GM10248 (cell line): Measurements from ENCODE around the gene RPS15.

Source experiments
- CTCF ChIA-PET: fragments of 300-600 bp; sonication (Branson Sonifier 250); formaldehyde crosslinking; extraction: SDS; loops from one replicate; lab custom pipeline; 2021; ENCODE audit warnings: antibody characterized with exemption; lab: Yijun Ruan, JAX
- POLR2A ChIA-PET: fragments of 350-650 bp; sonication (Branson Sonifier 250); formaldehyde crosslinking; extraction: SDS; loops from one replicate; lab custom pipeline; 2020; ENCODE audit warnings: antibody characterized with exemption; lab: Yijun Ruan, JAX
- DNase-seq: peaks from one replicate; pipeline ENCODE4 v3.0.0; 2012; ENCODE audit errors: extremely low spot score
- CTCF ChIP-seq: IDR thresholded peaks from 2 replicates; pipeline ENCODE4 v1.5.1; 2012; ENCODE audit warnings: mild to moderate bottlenecking, low read depth; ENCODE audit errors: extremely low read depth, missing control alignments, control extremely low read depth

RPS15 gene

GRCh38 chr19:1426736-1427135 is 11.5 kb upstream of the RPS15 start:
- POLR2A ChIA-PET = no interaction called here
- CTCF ChIA-PET = interaction anchor here (0.7 to 1.3 kb wide), 3 partner anchors 11 to 399 kb away, joined by 3 read pairs; partner anchors contain the start of gene RPS15
- no peak for DNase-seq
- no peak for TF ChIP-seq CTCF

GRCh38 chr19:1427221-1427920 is 10.8 kb upstream of the RPS15 start:
- DNase-seq = no peak

GRCh38 chr19:1428738-1429391 is 9.3 kb upstream of the RPS15 start:
- TF ChIP-seq CTCF = no peak
- no peak for DNase-seq
- ChIA-PET POLR2A (no interaction called here), CTCF (interaction anchor here (1.1 kb wide), 1 partner anchor 9 kb away, joined by 4 read pairs; no protein-coding TSS in a partner anchor)

More at GRCh38 chr19:1427221-1427920, 10.8 kb upstream of the RPS15 start:
- ChIA-PET POLR2A (no interaction called here), CTCF (interaction anchor here (1.2 to 1.3 kb wide), 2 partner anchors 11 to 399 kb away, joined by 3 read pairs; partner anchors contain the start of gene RPS15)
- TF ChIP-seq CTCF = no peak

- CTCF ChIA-PET = no interaction called here
Measured at GRCh38 chr19:1429750-1430149, 8.4 kb upstream of the RPS15 start.

GRCh38 chr19:1430246-1430645 is 8.0 kb upstream of the RPS15 start:
- DNase-seq = no peak
- CTCF ChIA-PET = interaction anchor here (1.7 kb wide), 1 partner anchor 15 kb away, joined by 5 read pairs; no protein-coding TSS in a partner anchor
- POLR2A ChIA-PET = no interaction called here
- no peak for TF ChIP-seq CTCF

More at GRCh38 chr19:1429750-1430149, 8.4 kb upstream of the RPS15 start:
- POLR2A ChIA-PET = no interaction called here
- TF ChIP-seq CTCF = no peak
- DNase-seq = no peak

GRCh38 chr19:1431759-1432506 is 6.3 kb upstream of the RPS15 start:
- TF ChIP-seq CTCF = no peak
- DNase-seq = no peak
- ChIA-PET CTCF (interaction anchor here (1.7 kb wide), 1 partner anchor 13 kb away, joined by 5 read pairs; no protein-coding TSS in a partner anchor), POLR2A (interaction anchor here (0.6 kb wide), 1 partner anchor 228 kb away, joined by 4 read pairs; no protein-coding TSS in a partner anchor)
